H1 (cell line): ENCODE results near the gene COX19. TPM values are rescaled to one million over a fixed set of nuclear protein-coding genes. Genes with fewer than 3 reads are reported as not detected.

ENCODE experiments used
- CTCF ChIA-PET: fragments of 300-600 bp; sonication (Branson Sonifier 250); formaldehyde crosslinking; loops from one replicate; lab custom pipeline; 2021; ENCODE audit not compliant: partially characterized antibody; lab: Charles Lee
- POLR2A ChIA-PET: fragments of 300-600 bp; sonication (Branson Sonifier 250); formaldehyde crosslinking; loops from one replicate; lab custom pipeline; 2021; ENCODE audit warnings: inconsistent platforms; ENCODE audit not compliant: partially characterized antibody; lab: Charles Lee
- DNase-seq, 2 experiments: peaks; one replicate each; pipeline versions ENCODE4 v3.0.0 to v3.0.0-alpha.2; 2010 to 2022; ENCODE audit warnings: low spot score in 2 of 2, low read depth in 1 of 2, mixed read lengths in 1 of 2
- FAIRE-seq: peaks from 2 replicates; lab custom pipeline; 2011; peaks lifted over from hg19 to GRCh38; lab: Jason Lieb, UNC
- H2AFZ ChIP-seq: 2 replicates; pipeline ENCODE4 v1.8.1; 2012; ENCODE audit warnings: low read length, inconsistent platforms
- H2AK5ac ChIP-seq: 2 replicates; pipeline ENCODE4 v1.6.1; 2013; ENCODE audit warnings: low read depth, low read length
- H2BK120ac ChIP-seq: replicated peaks from 2 replicates; pipeline ENCODE3; 2013; ENCODE audit warnings: low read depth, low read length, inconsistent platforms
- H2BK12ac ChIP-seq: 2 replicates; pipeline ENCODE4 v1.6.1; 2013; ENCODE audit warnings: low read depth, low read length
- H2BK15ac ChIP-seq: 2 replicates; pipeline ENCODE4 v1.6.1; 2013; ENCODE audit warnings: low read length
- H2BK20ac ChIP-seq: 2 replicates; pipeline ENCODE4 v1.6.1; 2013; ENCODE audit warnings: low read length
- H2BK5ac ChIP-seq: 2 replicates; pipeline ENCODE4 v1.6.1; 2013; ENCODE audit warnings: low read depth, low read length
- H3K14ac ChIP-seq: 2 replicates; pipeline ENCODE4 v1.6.1; 2013; ENCODE audit warnings: inconsistent platforms; ENCODE audit not compliant: insufficient read length
- H3K18ac ChIP-seq: 2 replicates; pipeline ENCODE4 v1.6.1; 2013; ENCODE audit warnings: low read length; ENCODE audit errors: extremely low read depth
- H3K23ac ChIP-seq: 2 replicates; pipeline ENCODE4 v1.6.1; 2013; ENCODE audit warnings: inconsistent platforms; ENCODE audit not compliant: insufficient read length
- H3K23me2 ChIP-seq: 2 replicates; pipeline ENCODE4 v1.6.1; 2013; ENCODE audit warnings: low read depth, low read length
- H3K27ac ChIP-seq: 2 replicates; pipeline ENCODE4 v1.6.1; 2011; ENCODE audit warnings: low read depth, low read length, inconsistent platforms
- H3K27me3 ChIP-seq, 4 experiments: replicated peaks in 1 of 4; 1 replicate in 1 of 4; 2 replicates in 3 of 4; pipeline versions ENCODE4 v1.6.1 to v1.8.1; 2011 to 2013; ENCODE audit warnings: low read length in 3 of 4, mild to moderate bottlenecking in 3 of 4, inconsistent platforms in 2 of 4, mixed read lengths in 2 of 4, moderate library complexity in 1 of 4; ENCODE audit not compliant: control insufficient read depth in 3 of 4, insufficient read depth in 3 of 4; ENCODE audit errors: extremely low read depth in 1 of 4
- H3K36me3 ChIP-seq, 4 experiments: 2 replicates each; pipeline versions ENCODE4 v1.6.1 to v1.8.1; 2011 to 2013; ENCODE audit warnings: mild to moderate bottlenecking in 4 of 4, low read length in 3 of 4, moderate library complexity in 2 of 4, control low read depth in 1 of 4, inconsistent platforms in 1 of 4; ENCODE audit not compliant: insufficient read depth in 4 of 4, control insufficient read depth in 2 of 4
- H3K4ac ChIP-seq: replicated peaks from 2 replicates; pipeline ENCODE3; 2013; ENCODE audit warnings: low read length, low read depth, mixed read lengths, inconsistent platforms; ENCODE audit not compliant: insufficient read length
- H3K4me1 ChIP-seq, 4 experiments: replicated peaks in 1 of 4; 1 replicate in 1 of 4; 2 replicates in 3 of 4; pipeline versions ENCODE4 v1.6.1 to v1.8.1; 2011 to 2013; ENCODE audit warnings: low read length in 3 of 4, inconsistent platforms in 2 of 4, mixed read lengths in 1 of 4; ENCODE audit not compliant: insufficient read depth in 4 of 4, control insufficient read depth in 3 of 4
- H3K4me2 ChIP-seq, 2 experiments: 2 replicates each; pipeline versions ENCODE4 v1.6.1 to v1.8.1; 2011 to 2013; ENCODE audit warnings: low read depth in 2 of 2, low read length in 2 of 2, control low read depth in 1 of 2, inconsistent platforms in 1 of 2, mild to moderate bottlenecking in 1 of 2; ENCODE audit not compliant: insufficient read depth in 1 of 2
- H3K4me3 ChIP-seq, 4 experiments: fragments of 200-600, 300-600 bp in 1 of 4; sonication (generic), shearing (Covaris generic), sonication (Bioruptor Twin) in 1 of 4; 2 replicates each; pipeline versions ENCODE4 v1.5.1 to v1.8.1; 2011 to 2016; ENCODE audit warnings: low read length in 4 of 4, low read depth in 3 of 4, control low read depth in 2 of 4, inconsistent platforms in 2 of 4, mild to moderate bottlenecking in 2 of 4, mixed read lengths in 1 of 4, moderate library complexity in 1 of 4; ENCODE audit not compliant: insufficient read depth in 2 of 4; ENCODE audit errors: extremely low read depth in 1 of 4
- H3K56ac ChIP-seq: replicated peaks from 2 replicates; pipeline ENCODE3; 2013; ENCODE audit warnings: low read depth, mild to moderate bottlenecking, mixed read lengths, low read length, inconsistent platforms; ENCODE audit not compliant: insufficient read length
- H3K79me1 ChIP-seq: 2 replicates; pipeline ENCODE4 v1.6.1; 2013; ENCODE audit warnings: low read depth, low read length, control low read depth
- H3K79me2 ChIP-seq, 2 experiments: 2 replicates each; pipeline versions ENCODE4 v1.6.1 to v1.8.1; 2012 to 2013; ENCODE audit warnings: low read length in 2 of 2, mild to moderate bottlenecking in 2 of 2, inconsistent platforms in 1 of 2; ENCODE audit not compliant: insufficient read depth in 2 of 2, control insufficient read depth in 1 of 2
- H3K9ac ChIP-seq, 4 experiments: replicated peaks in 1 of 4; 1 replicate in 1 of 4; 2 replicates in 3 of 4; pipeline versions ENCODE4 v1.6.1 to v1.8.1; 2011 to 2013; ENCODE audit warnings: low read depth in 3 of 4, low read length in 3 of 4, control low read depth in 2 of 4, mild to moderate bottlenecking in 2 of 4, moderate library complexity in 2 of 4, inconsistent platforms in 1 of 4; ENCODE audit errors: extremely low read depth in 1 of 4
- H3K9me3 ChIP-seq, 2 experiments: 2 replicates each; pipeline versions ENCODE4 v1.6.1 to v1.8.1; 2012 to 2013; ENCODE audit warnings: mild to moderate bottlenecking in 2 of 2, moderate library complexity in 2 of 2, control low read depth in 1 of 2, inconsistent platforms in 1 of 2, low read depth in 1 of 2, low read length in 1 of 2, mixed read lengths in 1 of 2; ENCODE audit not compliant: insufficient read depth in 2 of 2
- H4K20me1 ChIP-seq, 2 experiments: replicated peaks in 1 of 2; 2 replicates each; pipeline versions ENCODE3 to v1.8.1; 2011 to 2013; ENCODE audit warnings: inconsistent platforms in 2 of 2, low read length in 2 of 2, mild to moderate bottlenecking in 1 of 2; ENCODE audit not compliant: insufficient read depth in 2 of 2, control insufficient read depth in 1 of 2
- H4K5ac ChIP-seq: 2 replicates; pipeline ENCODE4 v1.6.1; 2013; ENCODE audit warnings: low read length, low read depth, mixed read lengths, inconsistent platforms; ENCODE audit not compliant: insufficient read length
- H4K8ac ChIP-seq: 2 replicates; pipeline ENCODE4 v1.8.0; 2013; ENCODE audit warnings: mild to moderate bottlenecking, moderate library complexity, low read length, inconsistent platforms; ENCODE audit not compliant: insufficient read depth; ENCODE audit errors: extremely low read depth
- H4K91ac ChIP-seq: replicated peaks from 2 replicates; pipeline ENCODE3; 2013; ENCODE audit warnings: low read length, mixed read lengths, inconsistent platforms; ENCODE audit not compliant: insufficient read length
- MAFK ChIP-seq: IDR thresholded peaks from 2 replicates; pipeline ENCODE4 v1.6.1; 2012; ENCODE audit warnings: low read depth, mild to moderate bottlenecking, improper control_type of control experiment, low read length
- POLR2AphosphoS5 ChIP-seq: IDR thresholded peaks from 2 replicates; pipeline ENCODE4 v1.6.1; 2011; ENCODE audit warnings: low read depth, low read length
- SIN3A ChIP-seq, 2 experiments: IDR thresholded peaks in 1 of 2; conservative IDR thresholded peaks in 1 of 2; 2 replicates each; pipeline ENCODE4 v1.6.1; 2011 to 2012; ENCODE audit warnings: low read length in 2 of 2, improper control_type of control experiment in 1 of 2, low read depth in 1 of 2, mild to moderate bottlenecking in 1 of 2
- SRF ChIP-seq: IDR thresholded peaks from 2 replicates; pipeline ENCODE4 v1.6.1; 2011; ENCODE audit warnings: mild to moderate bottlenecking, low read depth, low read length, moderate library complexity
- WGBS, 2 experiments: shearing (Covaris generic) in 1 of 2; methylation state at CpG; one replicate each; pipeline versions ENCODE4 v1.1.6 to v1.1.7; 2013 to 2015; ENCODE audit warnings: low lambda C conversion rate in 2 of 2, mixed read lengths in 2 of 2, inconsistent platforms in 1 of 2, low coverage in 1 of 2, missing lambda C conversion rate in 1 of 2; ENCODE audit not compliant: insufficient replicate concordance in 2 of 2, insufficient coverage in 1 of 2, insufficient read length in 1 of 2; ENCODE audit errors: extremely low coverage in 1 of 2, missing lambda C conversion rate in 1 of 2; 5-methylcytosine and 5-hydroxymethylcytosine counted together
- polyA plus RNA-seq, 7 experiments: library from polyadenylated mRNA; depleted of rRNA in 3 of 7; stranded (reverse) in 5 of 7; unstranded in 2 of 7; fragments of >200 nt in 5 of 7; fragments of 200-250 nt in 2 of 7; gene quantifications; 1 replicate in 5 of 7; 2 replicates in 1 of 7; 4 replicates in 1 of 7; pipeline versions ENCODE4 v1.2.1 to v1.2.3, GENCODE V29; 2011 to 2013; ENCODE audit warnings: missing spikeins in 2 of 7, mixed read lengths in 2 of 7
- total RNA-seq: library from RNA; stranded (reverse); fragmentation: NEBNext Ultra II Directional; extraction: Animal tissue kit (Norgen Biotek cat#: 25700); gene quantifications from 2 replicates; pipeline ENCODE4 v1.2.1, GENCODE V29; 2021
- TF ChIP-seq, protein P1 (sequence below): IDR thresholded peaks from 2 replicates; pipeline ENCODE4 v1.6.1; 2012; ENCODE audit warnings: low read length, inconsistent platforms

The COX19 gene
- total and polyA plus RNA-seq, 2 of the 8 experiments (the other 6 are each of a cell fraction or from before 2014, with no cell fraction given), result 3.9 to 7.9 TPM

DNA sequence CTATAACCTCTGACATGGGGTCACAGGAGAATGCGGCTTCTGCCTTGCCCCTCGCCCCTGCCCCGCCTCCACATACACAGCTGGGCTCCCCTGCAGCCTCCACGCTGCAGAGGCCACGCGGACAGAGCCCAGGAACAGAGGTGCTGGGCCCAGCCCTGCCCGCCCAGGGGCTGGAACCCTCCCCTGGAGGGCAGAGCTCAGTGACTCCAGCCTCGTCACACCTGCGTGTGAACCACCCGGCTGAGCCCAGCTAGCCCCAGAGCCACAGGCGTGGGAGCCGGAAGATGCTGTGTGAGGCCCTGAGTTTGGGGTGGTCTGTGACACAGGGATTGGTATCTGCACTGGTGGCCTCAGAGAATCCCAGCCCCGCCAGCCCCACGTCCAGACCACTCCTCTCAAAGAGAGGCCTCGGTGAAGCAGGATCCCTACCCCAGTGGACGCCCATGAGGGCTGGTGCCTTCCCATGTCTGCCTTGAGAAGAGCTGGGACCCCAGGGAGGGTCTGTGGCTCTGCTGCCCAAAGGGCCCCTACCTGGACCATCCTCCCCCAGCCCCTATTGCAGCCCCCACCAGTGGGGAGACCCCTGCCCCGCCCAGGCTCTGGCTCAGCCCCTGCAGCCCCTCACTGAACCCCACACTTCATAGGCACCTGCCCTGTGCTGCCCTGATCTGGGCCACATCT, 12.8 kb downstream of the COX19 start:
- Histone ChIP-seq H3K9me3 (no peaks in the 10 kb centered on the region; a peak in 1 of 4 replicates), H3K36me3 (peaks cover 0 to 8% (median 4%) of the 10 kb centered on the region in 4 experiments; a peak in 4 of 8 replicates), H2AK5ac (no peak overlapping the region), H3K79me1 (no peaks in the 10 kb centered on the region), H3K14ac (no peak overlapping the region), H3K9ac (no peak overlapping the region), H2AFZ (no peak overlapping the region), H3K4me3 (no peak overlapping the region), H3K79me2 (no peaks in the 10 kb centered on the region), H3K23me2 (no peaks in the 10 kb centered on the region), H2BK5ac (no peak overlapping the region), H2BK120ac (no peak overlapping the region), H2BK20ac (no peak overlapping the region), H3K27ac (no peak overlapping the region), H2BK12ac (no peak overlapping the region), H3K56ac (no peak overlapping the region), H4K91ac (no peak overlapping the region), H3K4ac (no peak overlapping the region), H3K4me2 (no peak overlapping the region), H3K4me1 (peaks cover 0 to 14% (median 2%) of the 10 kb centered on the region in 4 experiments; a peak in 5 of 7 replicates), H4K8ac (no peak overlapping the region), H3K18ac (no peak overlapping the region), H4K5ac (no peak overlapping the region), H3K23ac (no peak overlapping the region), H3K27me3 (no peaks in the 10 kb centered on the region), H4K20me1 (peaks cover 4 to 6% of the 10 kb centered on the region in 2 experiments), H2BK15ac (no peak overlapping the region)
- DNase-seq (no peak), FAIRE-seq (no peak)
- WGBS, 2 experiments, result 86% methylated on average over 15 of the region's 17 CpGs; no CpG with 5 or more reads in 1 of the 2 experiments
- ChIA-PET CTCF (interaction anchor here (0.7 to 1.2 kb wide), 3 partner anchors 12 to 53 kb away, joined by 3 to 6 read pairs (median 5); no protein-coding TSS in a partner anchor), POLR2A (interaction anchor here (0.8 to 1.5 kb wide), 3 partner anchors 8 to 12 kb away, joined by 3 to 6 read pairs (median 6); partner anchors contain the start of gene COX19)
- TF ChIP-seq SRF (no peak), MAFK (no peak), POLR2AphosphoS5 (no peak), SIN3A (conservative IDR thresholded peaks at IDR 0.05 in 1 of 2, IDR thresholded peaks at IDR 0.05 in 1 of 2; ENCODE audit: low read depth in 1 of 2, low read length in 2 of 2) (no peak)
- TF ChIP-seq, protein P1, sequence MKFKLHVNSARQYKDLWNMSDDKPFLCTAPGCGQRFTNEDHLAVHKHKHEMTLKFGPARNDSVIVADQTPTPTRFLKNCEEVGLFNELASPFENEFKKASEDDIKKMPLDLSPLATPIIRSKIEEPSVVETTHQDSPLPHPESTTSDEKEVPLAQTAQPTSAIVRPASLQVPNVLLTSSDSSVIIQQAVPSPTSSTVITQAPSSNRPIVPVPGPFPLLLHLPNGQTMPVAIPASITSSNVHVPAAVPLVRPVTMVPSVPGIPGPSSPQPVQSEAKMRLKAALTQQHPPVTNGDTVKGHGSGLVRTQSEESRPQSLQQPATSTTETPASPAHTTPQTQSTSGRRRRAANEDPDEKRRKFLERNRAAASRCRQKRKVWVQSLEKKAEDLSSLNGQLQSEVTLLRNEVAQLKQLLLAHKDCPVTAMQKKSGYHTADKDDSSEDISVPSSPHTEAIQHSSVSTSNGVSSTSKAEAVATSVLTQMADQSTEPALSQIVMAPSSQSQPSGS, result no peak
